Epidermal melanocyte (primary cell): ENCODE results near the gene ARHGAP21.
"Not testable (repeated sequence)": the region's sequence is repeated elsewhere in the genome, so short reads cannot be mapped to it uniquely, and the experiment has no call there.

Experiments
- DNase-seq: peaks from one replicate; pipeline ENCODE4 v3.0.0; 2011; ENCODE audit warnings: low spot score; ENCODE audit not compliant: insufficient read length

Gene ARHGAP21

GRCh38 chr10:24723788-24724380 lies at the start of gene ARHGAP21:
ARHGAP21 (minus strand) TSS chr10:24723887; CDS start chr10:24721899, 1,988 bp downstream.
- DNase-seq: peak; percentile 22

- DNase-seq: no peak
These were observed 48.4 kb upstream of the ARHGAP21 start for GRCh38 chr10:24771943-24772694.

DNA sequence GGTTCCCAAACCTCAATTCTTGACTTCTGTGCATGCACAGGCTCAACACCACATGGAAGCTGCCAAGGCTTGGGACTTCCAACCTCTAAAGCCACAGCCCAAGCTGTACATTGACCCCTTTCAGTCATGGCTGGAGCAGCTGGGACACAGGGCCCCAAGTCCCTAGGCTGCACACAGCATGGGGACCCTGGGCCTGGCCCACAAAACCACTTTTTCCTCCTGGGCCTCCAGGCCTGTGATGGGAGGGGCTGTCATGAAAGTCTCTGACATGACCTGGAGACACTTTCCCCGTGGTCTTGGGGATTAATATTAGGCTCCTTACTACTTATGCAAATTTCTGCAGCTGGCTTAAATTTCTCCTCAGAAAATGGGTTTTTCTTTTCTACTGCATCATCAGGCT lies 41.3 kb upstream of the ARHGAP21 start:
- DNase-seq: not testable (repeated sequence)

- peak; percentile 50 for DNase-seq
These were observed 39.4 kb upstream of the ARHGAP21 start for GRCh38 chr10:24762966-24763623.

GRCh38 chr10:24762161-24762924 lies 38.7 kb upstream of the ARHGAP21 start:
- no peak for DNase-seq

DNA sequence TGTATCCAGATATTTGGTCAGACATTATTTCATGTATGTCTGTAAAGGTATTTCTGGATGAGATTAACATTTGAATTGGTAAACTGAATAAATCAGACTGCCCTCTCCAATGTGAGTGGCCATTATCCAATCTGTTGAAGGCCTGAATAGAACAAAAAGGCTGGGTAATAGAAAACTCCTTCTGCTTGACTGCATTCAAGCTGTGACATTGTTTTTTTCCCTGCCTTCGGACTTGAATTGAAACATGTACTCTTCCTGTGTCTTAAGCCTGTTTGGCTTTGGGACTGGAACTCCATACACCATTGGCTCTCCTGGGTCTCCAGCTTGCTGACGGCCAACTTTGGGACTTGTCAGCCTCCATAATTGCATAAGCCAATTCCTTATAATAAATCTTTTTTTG lies 36.0 kb upstream of the ARHGAP21 start:
- DNase-seq: no peak

- DNase-seq: not testable (repeated sequence)
These were observed 34.6 kb upstream of the ARHGAP21 start for GRCh38 chr10:24758254-24758653.

GRCh38 chr10:24756283-24756682 lies 32.6 kb upstream of the ARHGAP21 start:
- DNase-seq: no peak

GRCh38 chr10:24751716-24752115 lies 28.0 kb upstream of the ARHGAP21 start:
- DNase-seq: no peak

DNA sequence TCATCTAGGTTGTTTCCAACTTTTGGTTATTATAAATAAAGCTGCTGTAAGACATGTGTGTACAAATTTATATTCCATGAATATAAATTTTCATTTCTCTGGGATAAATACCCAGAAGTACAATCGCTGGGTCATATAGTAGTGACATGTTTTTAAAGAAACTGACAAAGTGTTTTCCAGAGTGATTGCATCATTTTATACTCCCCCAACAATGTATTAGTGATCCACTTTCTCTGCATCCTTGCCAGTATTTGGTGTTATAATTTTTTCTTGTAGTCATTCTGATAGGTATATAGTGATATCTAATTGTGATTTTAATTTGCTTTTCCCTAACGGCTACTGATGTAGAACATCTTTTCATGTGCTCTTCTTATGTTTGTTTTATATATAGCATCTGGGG lies 27.0 kb upstream of the ARHGAP21 start:
- DNase-seq: no peak

GRCh38 chr10:24748214-24748613 lies 24.5 kb upstream of the ARHGAP21 start:
- DNase-seq: no peak

DNA sequence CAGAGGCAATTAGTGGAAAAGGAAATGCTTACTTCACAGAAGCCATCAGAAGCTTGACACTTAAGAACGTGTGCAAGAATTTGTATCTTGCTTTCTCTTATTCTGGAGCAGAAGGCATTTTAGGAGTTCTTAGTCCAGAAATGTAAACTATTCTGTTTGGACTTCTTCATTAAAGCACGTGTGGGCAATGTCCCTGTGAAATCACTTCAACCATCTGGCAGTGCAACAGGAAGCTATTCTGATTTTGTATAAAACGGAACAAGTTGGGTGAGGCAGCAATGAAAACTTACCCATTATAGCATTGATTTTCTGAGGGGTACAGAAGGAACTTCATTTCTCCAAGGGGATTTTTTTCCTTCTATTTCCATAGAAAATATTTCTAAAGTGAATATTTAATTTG lies 21.3 kb upstream of the ARHGAP21 start:
- no peak for DNase-seq

DNA sequence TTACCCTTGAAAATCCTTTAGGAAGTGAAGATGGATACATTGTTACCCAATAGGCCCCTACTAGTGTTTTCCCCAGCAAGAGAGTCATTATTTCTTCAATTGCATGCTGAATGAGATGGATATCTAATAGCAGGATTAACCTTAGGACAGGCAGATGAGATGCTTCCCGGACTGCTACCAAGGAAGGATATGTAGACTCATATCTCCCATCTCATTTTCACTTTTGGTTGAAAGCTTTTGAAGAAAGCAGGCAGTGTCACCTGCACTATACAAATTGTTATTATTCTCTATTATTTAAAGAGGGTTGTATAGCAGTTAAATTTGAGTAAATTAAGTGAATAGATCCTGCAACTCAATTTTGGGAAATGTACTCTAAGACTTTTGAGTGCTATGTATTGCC lies 17.0 kb upstream of the ARHGAP21 start:
- no peak for DNase-seq

- no peak for DNase-seq
These were observed 13.3 kb upstream of the ARHGAP21 start for GRCh38 chr10:24737001-24737400.

DNA sequence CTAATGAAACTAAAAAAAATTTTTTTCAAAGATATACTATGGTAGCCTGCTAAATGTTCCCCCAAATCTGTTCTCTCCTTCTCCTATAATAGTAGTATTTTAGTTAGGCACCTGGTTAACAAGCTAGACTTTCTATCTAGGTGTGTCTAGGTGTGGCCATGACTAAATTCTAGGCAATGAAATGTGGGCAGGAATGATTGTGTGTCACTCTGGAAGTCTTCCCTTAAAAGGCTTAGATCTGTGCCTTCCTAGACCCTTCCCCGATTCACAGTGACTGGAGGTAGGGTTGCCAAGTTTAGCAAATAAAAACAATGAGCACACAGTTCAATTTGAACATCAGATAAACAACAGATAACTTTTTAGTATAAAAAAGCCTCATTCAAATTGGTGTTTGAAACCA lies 8.3 kb upstream of the ARHGAP21 start:
- no peak for DNase-seq

- no peak for DNase-seq
These were observed 7.1 kb upstream of the ARHGAP21 start for GRCh38 chr10:24730811-24731210.

- no peak for DNase-seq
These were observed 4.1 kb upstream of the ARHGAP21 start for GRCh38 chr10:24727786-24728185.

DNA sequence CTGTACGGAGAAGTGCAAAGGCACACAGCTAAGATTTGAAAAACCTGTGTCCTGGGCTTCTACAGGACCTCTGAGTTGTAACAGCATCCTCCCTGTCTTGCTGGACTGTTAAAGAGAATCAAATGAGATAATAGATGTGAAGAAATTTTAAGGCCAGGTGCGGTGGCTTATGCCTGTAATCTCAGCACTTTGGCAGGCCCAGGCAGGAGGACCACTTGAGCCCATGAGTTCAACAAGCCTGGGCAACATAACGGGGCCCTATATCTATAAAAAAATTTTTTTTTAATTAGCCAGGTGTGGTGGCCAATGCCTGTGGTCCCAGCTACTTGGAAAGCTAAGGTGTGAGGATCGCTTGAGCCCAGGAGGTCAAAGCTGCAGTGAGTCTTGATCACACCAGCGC lies 2.9 kb upstream of the ARHGAP21 start:
- no peak for DNase-seq

- DNase-seq: not testable (repeated sequence)
These were observed 2.3 kb upstream of the ARHGAP21 start for GRCh38 chr10:24726029-24726428.

GRCh38 chr10:24724381-24725228 lies 918 bp upstream of the ARHGAP21 start:
- peak; percentile 93 for DNase-seq

GRCh38 chr10:24723386-24723787 lies 300 bp downstream of the ARHGAP21 start:
- no peak for DNase-seq
